SIG-M5 treated with dmso at 0.1 percent for 504 hours (cell line): ENCODE data around the gene SLC2A11.
A peak's percentile ranks its signal among the peaks of the same experiment; 100 is the strongest.
"Not testable (repeated sequence)": the region's sequence is repeated elsewhere in the genome, so short reads cannot be mapped to it uniquely, and the experiment has no call there.

Source experiments
- DNase-seq: peaks from one replicate; lab custom pipeline; 2025; ENCODE audit not compliant: unreplicated experiment; lab: John Stamatoyannopoulos, UW

SLC2A11 gene

DNA sequence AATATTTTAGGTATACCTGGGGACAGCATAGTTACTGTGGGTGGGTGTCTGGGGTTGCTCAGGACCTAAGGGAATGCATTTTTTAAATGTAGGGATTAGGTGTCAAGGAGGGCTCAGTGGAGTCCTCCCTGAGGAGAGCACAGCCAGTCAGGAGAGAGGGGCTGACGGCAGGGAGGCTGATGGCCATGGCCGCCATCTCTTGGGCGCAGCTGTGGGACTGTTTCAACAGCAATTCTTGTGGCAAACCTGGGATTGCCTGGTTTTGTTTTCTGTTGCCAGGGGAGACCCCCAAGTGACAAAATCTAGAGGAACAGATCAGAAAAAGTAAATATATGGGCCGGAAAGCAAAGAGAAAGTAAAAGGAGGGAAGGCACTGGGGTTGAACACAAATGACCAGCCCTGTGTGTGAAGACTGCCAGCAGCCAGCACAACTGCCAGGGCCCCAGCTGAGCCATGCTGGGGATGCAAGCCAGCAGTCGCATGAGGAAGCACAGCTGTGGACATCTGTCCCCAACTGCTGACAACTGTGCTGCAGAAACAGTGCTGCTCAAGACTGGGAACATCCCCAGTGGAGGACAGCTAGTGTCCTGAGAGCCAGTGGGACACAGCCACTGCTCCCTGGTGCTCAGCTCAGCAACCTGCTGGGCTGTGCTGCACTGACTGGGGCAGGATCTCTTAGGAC is 47.0 kb downstream of the SLC2A11 start:
- DNase-seq, result no peak

DNA sequence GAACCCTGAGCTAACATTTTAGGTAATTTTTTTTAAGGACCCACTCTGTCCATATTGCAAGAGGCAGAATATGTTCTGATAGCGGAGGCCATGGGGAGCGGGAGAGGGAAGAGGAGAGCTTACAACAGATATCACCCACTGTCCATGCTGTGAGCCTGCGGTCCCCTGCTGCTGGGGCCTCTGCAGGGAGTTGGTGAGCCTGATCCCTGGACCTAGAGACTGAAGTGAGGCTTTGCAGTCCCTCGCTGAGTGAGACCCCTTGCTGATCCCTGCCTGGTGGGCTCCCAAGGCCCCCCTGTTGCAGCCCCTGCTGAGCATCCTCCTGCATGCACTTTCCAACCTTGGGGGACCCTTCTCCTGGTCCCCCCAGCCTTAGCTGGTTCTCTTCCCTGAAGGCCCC is 49.0 kb downstream of the SLC2A11 start:
- DNase-seq, result no peak

GRCh38 chr22:23907423-23907822 is 49.7 kb downstream of the SLC2A11 start:
- DNase-seq, result not testable (repeated sequence)

GRCh38 chr22:23908587-23909205 is 51.0 kb downstream of the SLC2A11 start:
- no peak for DNase-seq

- DNase-seq, result no peak
Observed at GRCh38 chr22:23909296-23909898, 51.7 kb downstream of the SLC2A11 start.

GRCh38 chr22:23910496-23911190 is 53.0 kb downstream of the SLC2A11 start:
- DNase-seq, result no peak

GRCh38 chr22:23911318-23911980 is 53.8 kb downstream of the SLC2A11 start:
- DNase-seq, result no peak

GRCh38 chr22:23912293-23912903 is 54.7 kb downstream of the SLC2A11 start:
- DNase-seq, result no peak

DNA sequence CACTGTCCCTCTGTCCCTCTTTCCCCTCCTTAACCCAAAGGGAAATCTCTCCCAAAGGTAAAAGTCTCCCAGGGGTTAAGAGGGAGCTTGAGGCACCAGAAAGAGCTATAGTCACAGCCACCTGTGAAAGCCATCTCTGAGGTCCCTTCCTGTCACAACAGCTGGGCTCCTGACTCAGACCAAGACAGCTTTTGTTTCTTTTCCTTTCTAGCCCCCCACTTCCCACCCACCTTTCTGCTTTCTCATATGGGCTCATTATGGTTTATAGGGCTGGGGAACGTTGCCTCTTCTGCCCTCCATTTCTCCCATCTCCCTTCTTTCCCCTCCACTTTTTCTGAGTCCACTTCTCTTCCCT is 55.6 kb downstream of the SLC2A11 start:
- DNase-seq, result no peak

- peak; percentile 96 for DNase-seq
Observed at GRCh38 chr22:23913661-23914353, 56.1 kb downstream of the SLC2A11 start.

DNA sequence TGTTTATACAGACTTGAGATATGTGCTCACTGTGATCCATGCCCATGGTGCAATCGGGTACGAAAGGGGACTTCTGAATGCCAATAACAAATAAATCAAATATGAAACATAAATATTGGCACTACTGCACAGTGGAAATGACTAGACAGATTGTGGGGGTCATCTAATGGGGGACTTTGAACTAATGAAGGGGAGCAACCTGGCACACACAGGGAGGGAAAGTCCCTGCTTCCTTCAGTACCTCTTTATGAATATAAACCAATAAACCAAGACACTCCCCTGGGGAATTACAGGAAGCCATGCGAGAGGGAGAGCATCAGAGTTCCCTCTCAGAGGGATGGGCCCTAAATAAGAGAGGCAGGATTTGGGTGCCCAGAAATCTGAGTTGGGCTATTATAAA is 57.6 kb downstream of the SLC2A11 start:
- DNase-seq, result no peak

DNA sequence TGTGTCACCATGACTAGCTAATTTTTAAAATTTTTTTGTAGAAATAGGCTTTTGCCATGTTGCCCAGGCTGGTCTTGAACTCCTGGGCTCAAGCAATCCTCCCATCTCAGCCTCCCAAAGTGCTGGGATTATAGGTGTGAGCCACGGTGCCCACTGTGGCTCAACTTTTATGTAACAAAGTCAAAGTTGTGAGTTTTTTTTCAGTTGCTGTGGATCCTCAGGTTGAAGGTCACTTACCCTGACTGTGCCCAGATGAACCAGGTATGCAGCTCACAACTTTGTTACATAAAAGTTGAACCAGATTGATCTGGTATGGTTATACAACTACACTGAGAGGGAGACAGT is 62.6 kb downstream of the SLC2A11 start:
- not testable (repeated sequence) for DNase-seq

DNA sequence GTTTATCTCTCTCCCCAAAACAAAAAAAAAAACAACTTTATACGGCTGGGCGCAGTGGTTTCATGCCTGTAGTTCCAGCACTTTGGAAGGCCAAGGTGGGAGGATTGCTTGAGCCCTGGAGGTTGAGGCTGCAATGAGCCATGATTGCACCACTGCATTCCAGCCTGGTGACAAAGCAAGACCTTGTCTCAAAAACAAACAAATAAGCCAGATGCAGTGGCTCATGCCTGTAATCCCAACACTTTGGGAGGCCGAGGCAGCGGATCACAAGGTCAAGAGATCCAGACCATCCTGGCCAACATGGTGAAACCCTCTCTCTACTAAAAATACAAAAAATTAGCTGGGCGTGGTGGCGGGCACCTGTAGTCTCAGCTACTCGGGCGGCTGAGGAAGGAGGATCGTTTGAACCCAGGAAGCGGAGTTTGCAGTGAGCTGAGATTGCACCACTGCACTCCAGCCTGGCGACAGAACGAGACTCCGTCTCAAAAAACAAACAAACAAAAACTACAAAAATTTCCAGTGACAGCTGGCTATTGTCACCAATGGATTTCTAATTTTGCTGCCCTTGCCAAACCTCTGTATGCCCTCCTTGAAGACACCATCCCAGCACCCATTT is 64.0 kb downstream of the SLC2A11 start:
- DNase-seq, result not testable (repeated sequence)

DNA sequence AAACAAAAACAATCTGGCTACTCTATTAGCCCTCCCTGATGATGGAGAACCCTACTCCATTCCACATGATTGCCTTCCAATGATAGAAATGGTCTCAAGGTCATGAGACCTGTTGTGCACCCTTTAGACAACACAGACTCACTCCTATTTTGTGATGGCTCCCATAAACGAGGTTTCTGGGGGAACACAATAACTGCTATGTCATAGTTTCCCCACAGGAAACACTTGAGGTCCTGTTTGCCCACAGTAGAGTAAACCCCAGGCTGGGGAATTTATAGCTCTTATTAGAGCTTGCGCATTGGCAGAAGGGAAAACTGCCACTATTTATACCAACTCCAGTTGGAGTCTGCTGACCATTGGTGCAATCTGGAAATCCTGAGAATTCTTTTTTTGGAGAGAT is 65.2 kb downstream of the SLC2A11 start:
- DNase-seq, result no peak

DNA sequence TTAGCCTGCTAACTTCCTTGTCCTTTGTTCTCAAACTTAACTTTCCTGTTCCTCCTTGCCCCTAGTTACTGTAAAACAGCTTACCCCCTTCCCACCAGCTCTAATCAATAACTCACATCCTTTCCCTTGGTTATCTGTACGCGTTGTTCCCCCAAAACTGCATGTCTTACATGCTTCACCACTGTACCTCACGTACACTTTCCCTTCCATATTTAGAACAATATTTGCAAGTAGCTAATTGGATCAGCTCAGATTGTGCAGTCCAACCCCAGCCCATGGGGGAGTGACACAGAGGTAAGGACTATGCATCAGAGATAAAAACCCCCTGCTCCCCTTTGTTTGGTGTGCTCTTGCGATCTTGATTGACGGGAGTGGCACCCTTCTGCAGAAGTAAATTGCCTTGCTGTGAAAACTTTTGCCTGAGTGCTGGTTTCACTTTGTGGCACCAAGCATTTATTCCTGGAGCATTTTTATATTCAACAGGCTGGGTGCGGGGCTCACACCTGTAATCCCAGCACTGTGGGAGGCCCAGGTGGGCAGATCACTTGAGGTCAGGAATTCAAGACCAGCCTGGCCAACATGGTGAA is 67.4 kb downstream of the SLC2A11 start:
- DNase-seq, result no peak

DNA sequence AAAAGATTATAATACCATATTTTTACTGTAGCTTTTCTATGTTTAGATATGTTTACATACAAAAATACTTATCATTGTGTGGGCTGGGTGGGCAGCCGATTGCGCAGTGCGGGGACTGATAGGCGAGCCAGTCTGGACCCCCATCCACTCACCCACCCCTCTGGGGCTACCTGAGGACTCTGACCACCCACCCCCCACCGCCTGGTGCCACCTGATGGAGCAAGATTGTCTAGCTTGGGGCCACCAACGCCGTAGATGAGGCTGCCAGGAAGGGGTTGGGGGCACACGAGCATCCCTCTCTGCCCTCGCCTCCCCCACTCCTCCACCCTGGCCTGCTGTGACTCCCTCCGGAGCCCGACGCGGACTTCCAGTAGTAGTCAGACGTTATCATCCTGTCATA is 68.9 kb downstream of the SLC2A11 start:
- DNase-seq, result no peak
